ENCODE data around the gene MKI67.

Gene MKI67

DNA sequence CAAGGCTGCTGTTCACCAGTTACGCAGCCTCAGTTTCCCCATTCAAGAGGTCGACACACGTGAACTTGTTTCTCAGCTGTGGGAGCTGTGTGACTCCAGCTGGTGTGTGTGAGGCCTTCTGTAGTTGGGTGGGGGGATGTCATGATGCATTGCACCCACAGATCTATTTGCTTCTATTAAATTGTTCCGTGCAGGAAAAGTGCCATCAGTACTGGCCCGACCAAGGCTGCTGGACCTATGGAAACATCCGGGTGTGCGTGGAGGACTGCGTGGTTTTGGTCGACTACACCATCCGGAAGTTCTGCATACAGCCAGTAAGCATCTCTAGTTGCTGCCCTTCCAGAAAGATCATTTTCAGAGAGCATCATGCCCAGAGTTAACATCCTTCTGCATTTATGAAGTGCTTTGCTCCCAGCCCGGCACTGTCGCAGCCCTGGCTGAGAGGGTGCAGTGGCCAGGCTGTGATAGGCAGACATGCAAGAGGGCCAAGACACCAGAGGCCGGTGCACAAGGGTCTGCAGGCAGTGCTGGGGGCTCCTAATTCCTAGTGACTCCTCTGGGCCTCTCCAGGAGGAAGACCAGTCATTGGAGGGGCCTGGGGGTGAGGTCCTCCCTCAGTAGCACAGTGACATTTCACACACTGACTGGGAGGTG, 60.2 kb downstream of the MKI67 start:
- DNase-seq (ENCODE audit: low read depth, low spot score) = no peak

GRCh38 chr10:128064970-128065580, 61.1 kb downstream of the MKI67 start:
- peak; percentile 38 for DNase-seq (ENCODE audit: low read depth, low spot score)

- DNase-seq (ENCODE audit: low read depth, low spot score) = peak; percentile 93
Observed at GRCh38 chr10:128064108-128064969, 61.9 kb downstream of the MKI67 start.

DNA sequence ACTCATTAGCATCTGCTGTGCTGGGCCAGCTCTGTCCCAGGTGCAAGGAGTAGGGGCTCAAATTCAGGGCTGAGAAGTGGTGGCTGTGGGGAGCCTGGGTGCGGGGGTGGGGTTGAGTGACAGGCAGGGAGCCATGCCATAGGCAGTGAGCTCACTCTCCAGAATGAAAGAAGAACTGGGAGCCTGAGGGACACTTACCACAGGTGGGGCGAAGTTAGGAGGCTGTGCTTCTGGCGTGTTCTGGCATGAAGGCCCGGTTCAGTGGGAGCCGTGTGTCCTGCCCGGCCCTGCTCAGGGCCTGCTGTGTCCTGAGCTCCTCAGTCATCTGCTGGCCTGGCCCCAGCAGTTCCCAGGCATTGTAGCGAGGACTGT, 62.5 kb downstream of the MKI67 start:
- DNase-seq (ENCODE audit: low read depth, low spot score) = no peak

- no peak for DNase-seq (ENCODE audit: low read depth, low spot score)
Observed at GRCh38 chr10:128062881-128063563, 63.2 kb downstream of the MKI67 start.

DNA sequence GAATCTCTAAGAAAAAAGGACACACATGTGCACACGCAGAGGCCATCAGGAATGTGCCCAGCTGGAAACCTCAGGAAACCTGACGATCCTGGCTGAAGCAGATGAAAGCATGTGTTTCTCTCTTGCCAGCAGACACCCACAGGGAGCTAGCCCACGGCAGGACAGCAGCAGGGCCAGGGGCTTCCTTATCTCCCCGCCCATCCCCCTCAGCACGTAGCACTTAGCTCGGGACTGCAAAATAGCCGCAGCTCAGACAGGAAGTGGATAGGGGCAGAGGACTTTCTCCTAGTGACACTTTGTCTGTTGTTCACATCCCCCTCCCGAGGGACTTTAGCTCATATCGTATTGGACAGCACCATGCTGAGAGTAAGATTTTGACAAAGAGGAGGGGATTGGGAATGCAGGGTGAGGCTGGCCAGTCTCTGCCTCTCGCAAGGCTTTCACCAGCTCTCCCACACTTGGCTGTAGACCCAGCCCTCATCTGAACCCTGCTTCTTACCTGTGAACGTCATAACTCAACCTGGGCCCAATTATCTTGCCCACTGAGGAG, 63.8 kb downstream of the MKI67 start:
- DNase-seq (ENCODE audit: low read depth, low spot score) = no peak

DNA sequence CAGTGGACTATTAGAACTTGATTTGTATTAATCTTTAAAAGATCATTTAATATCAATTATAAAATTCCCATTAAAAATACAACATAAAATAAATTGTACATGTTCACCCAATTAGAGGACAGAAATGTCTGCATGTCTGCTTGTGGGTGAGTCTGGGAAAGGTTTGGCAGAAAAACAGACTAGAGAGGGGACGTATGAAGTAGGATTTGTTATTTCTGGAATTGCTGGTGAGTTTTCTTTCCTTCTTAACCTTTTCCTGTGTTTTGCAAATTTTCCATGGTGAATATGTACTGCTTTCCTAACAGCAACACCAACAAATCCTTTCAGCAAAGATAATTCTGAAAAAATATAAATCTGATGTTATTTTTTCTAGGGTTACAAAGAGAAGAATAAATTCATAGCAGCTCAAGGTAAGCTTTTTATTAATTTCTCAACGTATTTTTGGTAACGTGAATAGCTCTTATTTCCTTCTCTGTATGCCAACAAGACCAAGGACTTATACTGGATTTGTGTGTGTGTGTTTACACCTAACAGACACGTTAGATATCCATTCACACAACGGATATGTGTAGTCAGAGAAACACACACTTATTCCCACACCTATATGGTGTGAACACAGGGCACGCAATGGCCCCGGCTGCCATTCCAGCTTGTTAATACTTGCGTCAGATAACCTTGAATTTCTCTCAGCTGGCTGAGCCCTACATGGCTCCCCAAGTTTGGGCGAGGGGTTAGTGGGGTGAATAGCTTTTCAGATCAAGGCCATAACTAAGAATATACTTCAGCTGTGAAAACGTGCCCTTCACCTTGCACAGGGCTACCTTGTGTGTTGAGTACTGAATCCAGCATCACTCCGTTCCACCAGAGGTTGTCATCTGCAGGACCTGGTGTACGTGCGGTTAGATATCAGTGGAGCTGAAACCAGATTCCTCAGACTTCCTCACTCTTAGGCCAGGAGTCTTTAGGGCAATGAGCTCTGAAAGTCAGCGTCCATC, 64.6 kb downstream of the MKI67 start:
- DNase-seq (ENCODE audit: low read depth, low spot score) = no peak

DNA sequence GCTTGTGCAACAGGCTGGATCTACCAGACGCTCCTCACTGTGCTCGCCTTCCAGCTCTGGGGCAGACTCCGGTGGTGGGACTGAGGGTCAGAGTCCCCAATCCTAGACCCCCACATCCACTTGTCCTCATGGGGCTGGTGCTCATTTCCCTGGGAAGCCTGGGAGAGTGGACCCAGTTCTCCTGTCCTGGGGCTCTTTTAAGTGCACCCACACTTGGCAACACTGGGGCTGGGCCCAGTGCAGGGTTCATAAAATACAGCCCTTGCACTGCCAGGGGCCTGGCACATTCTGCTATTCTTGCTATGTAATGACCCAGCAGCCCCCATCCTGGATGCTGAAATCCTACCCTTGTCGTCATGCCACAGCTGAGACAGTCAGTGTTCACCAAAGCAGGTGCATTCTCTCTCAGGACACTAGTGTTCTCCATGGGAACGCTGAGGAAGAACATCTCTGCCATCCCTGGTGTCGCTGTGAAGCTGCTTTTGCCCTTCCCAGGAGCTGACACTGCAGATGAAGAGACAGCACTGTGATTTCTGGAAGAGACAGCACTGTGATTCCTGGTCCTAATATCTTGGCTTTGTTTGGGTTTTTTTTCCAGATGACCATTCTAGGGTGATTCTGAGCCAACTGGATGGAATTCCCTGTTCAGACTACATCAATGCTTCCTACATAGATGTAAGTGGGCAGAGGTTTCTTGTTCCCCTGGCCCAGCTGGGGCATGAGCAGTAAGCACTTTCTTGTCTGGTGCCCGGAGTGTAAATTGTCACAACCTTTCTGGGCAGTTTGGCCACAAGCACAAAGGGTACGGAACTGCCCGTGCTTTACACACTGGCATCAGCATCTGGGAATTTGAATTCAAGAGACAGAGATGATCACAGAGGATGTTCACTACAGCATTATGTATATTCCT, 65.6 kb downstream of the MKI67 start:
- no peak for DNase-seq (ENCODE audit: low read depth, low spot score)

GRCh38 chr10:128059982-128060293, 66.3 kb downstream of the MKI67 start:
- no peak for DNase-seq (ENCODE audit: low read depth, low spot score)

DNA sequence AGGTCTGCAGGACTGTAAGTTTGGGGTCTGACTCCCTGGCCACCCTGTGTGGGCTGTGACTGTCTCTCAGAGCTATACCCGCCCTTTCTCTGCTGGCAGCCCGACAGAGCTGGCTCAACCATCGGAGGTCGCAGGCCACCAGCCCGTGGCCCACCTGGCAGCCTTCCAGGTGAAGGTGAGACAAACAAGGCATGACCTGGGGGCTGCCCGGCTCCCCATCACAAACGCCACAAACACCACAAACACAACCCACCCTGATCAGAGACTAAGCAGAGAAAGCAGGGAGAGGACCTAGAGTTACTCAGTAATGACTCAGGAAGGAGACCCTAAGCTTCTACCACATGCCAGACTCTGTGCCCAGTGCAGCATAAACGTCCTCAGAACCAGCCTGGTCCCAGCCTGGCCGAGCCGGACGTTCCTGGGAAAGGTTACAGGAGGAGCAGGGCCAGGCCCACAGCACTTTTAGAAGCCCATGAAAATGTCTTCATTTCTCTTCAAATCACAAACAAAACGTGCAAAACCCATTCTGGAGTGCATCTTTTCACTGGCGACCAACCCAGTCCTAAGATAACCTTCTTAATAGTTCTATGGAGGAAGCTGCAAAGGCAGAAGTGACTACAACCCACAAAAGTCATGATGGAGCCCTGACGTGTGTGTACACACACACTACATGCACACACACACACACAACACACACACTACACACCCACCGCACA, 66.8 kb downstream of the MKI67 start:
- no peak for DNase-seq (ENCODE audit: low read depth, low spot score)

DNA sequence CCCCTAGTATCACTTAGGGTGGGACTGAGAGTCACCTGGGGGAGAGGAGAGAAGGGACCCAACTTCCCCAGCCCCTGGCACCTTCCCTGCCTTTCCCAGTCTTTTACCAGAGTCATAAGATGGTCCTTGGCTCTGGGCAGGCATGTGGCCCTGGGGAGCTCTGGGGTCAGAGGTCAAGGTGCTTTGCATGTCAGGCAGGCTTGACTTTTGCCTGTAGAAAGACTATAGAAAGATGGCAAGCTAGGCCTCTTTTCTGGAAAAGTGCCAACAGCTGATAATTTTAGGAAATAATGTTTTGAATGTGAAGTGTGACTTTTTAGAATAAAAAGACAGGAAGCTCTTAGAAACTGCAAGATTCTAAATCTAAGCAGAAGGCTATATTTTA, 67.5 kb downstream of the MKI67 start:
- DNase-seq (ENCODE audit: low read depth, low spot score) = no peak

DNA sequence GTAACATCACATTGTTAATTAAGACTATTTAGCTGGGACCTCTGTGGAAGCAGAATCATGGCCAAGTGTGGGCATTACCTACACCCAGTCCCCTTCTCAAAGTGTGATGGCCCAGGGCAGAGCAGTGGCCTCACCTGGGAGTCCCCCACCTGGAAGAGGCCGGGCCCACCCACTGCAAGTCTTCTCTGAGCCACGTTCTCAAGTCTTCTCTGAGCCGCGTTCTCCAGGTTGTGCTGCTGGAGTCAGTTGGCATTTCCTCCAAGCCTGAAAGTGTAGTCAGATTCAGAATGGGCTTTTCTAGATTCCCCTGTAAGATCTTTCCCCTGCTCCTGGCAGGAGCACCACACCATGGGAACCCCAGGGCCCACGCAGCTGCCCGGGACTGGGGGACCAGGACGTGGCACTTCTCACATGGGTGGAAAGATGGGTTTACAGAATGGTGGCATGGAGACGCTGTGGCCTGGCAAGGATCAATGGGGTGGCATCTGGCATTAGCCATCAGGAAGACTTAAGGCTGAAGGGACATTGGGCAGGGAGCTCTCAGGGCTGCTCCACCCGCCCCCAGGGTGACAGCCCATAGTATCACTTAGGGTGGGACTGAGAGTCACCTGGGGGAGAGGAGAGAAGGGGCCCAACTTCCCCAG, 68.0 kb downstream of the MKI67 start:
- DNase-seq (ENCODE audit: low read depth, low spot score) = no peak

DNA sequence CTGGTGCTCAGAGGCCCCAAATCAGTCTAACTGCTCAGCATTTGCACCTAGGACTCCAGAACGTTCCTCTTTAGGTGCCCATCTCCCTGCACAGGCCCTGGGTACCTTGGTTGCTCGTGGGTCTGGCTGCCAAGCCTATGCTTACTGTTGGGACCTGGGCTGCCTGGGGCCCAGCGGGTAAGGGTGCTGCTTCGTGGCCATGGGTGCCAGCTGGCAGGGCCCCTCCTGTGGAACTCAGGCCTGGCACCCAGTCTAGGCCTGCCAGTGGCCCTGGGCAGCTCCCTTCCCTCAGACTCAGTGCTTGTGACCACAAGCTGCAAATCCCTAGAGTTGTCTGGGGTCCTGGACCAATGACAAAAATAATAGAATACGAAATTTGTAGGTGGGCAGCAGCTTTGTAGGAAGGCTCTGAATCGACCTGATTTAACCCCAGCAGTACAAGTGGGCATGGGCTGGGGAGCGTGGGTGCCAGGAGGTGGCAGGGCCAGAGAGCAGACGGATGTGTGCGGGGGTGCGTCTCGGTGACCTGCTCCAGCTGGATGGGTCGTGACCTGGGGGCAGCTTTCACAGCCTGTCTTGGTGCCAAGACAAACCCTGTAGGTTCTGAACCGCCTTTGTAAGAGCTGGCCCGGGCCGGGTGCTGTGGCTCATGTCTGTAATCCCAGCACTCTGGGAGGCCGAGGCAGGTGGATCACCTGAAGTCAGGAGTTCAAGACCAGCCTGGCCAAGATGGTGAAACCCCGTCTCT, 69.7 kb downstream of the MKI67 start:
- no peak for DNase-seq (ENCODE audit: low read depth, low spot score)

- DNase-seq (ENCODE audit: low read depth, low spot score) = no peak
Observed at GRCh38 chr10:128055061-128055868, 71.0 kb downstream of the MKI67 start.

DNA sequence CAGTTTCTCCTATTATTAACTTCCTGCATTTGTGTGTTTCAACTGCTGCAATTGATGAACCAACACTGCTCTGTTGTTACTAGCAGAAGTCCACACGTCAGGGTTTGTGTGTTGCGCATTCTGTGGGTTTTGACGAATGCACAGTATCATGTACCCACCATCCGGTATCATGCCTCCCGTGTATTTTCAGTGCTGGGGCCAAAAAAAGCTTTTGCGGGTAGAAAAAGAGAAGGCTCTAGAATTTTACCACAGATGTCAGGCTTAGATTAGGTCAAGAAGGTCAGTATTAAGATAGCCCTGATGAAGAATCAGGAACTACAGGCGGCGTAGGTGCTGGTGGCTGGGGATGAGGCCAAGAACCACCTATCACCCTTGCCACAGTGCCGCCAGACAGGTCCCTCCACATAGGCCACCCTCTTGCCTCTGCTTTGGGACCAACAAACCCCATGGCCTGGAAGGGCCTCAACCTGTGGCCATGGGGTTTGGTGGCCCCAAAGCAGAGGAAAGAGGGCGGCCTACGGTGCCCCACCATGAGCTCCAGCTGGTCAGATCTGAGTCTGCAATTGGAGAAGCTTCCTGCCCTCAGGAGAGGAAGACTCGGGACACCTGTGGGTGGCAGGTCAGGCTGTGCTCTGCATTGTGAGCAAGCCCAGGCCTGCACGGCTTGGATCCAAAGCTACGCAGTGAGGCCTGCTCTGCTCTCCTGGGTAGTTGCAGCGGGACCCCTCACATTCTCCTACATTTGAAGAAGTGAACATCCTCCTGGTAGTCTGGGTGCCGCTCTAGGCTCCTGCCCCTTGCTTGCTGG, 71.9 kb downstream of the MKI67 start:
- no peak for DNase-seq (ENCODE audit: low read depth, low spot score)

DNA sequence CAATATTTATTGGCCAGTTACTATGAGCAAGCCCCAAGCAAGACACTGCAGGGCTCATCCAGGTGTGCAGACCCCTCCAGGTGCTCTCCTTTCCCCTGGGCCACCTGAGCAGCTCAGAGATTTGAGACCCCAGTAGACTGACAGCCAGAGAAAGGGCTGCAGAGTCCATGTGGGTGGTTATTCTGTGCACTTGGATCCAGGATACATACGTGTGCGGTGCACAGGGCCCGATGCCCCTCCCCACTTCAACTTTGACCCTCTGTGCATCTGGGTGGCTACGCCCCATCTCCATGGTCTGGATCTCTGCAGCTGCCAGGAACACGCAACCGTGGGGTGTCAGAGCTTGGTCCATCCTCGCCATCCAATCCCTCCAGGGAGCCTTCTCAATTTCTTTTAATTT, 72.9 kb downstream of the MKI67 start:
- no peak for DNase-seq (ENCODE audit: low read depth, low spot score)
